BLaER1 (cell line): ENCODE measurements around the gene HCN2.

Source experiments
- H3K27ac ChIP-seq: shearing (Covaris generic); formaldehyde crosslinking; 2 replicates; pipeline ENCODE4 v1.8.1; 2022
- H3K27me3 ChIP-seq: shearing (Covaris generic); formaldehyde crosslinking; 2 replicates; pipeline ENCODE4 v1.8.1; 2022
- H3K36me3 ChIP-seq: shearing (Covaris generic); formaldehyde crosslinking; 2 replicates; pipeline ENCODE4 v1.8.1; 2022
- H3K4me1 ChIP-seq: shearing (Covaris generic); formaldehyde crosslinking; 2 replicates; pipeline ENCODE4 v1.8.1; 2022
- H3K4me2 ChIP-seq: shearing (Covaris generic); formaldehyde crosslinking; 2 replicates; pipeline ENCODE4 v1.8.1; 2022
- H3K4me3 ChIP-seq: shearing (Covaris generic); formaldehyde crosslinking; 2 replicates; pipeline ENCODE4 v1.8.1; 2022
- H3K9ac ChIP-seq: shearing (Covaris generic); formaldehyde crosslinking; 2 replicates; pipeline ENCODE4 v1.8.1; 2022
- H3K9me3 ChIP-seq: shearing (Covaris generic); formaldehyde crosslinking; 2 replicates; pipeline ENCODE4 v1.8.1; 2022
- H4K20me1 ChIP-seq: shearing (Covaris generic); formaldehyde crosslinking; 2 replicates; pipeline ENCODE4 v1.8.1; 2022
- Cebpa-rat ChIP-seq: shearing (Covaris generic); IDR thresholded peaks from 2 replicates; pipeline ENCODE4 v1.8.1; 2022

The HCN2 gene

GRCh38 chr19:661427-662196 is 71.9 kb downstream of the HCN2 start:
- H3K27ac ChIP-seq = peak overlapping the region; percentile 96
- H4K20me1 ChIP-seq = peaks cover 64% of the 10 kb centered on the region
- peak overlapping the region; percentile 99 for H3K4me2 ChIP-seq
- peak overlapping the region; percentile 100 for H3K9ac ChIP-seq
- H3K36me3 ChIP-seq = peaks cover 36% of the 10 kb centered on the region
- peaks cover under 1% of the 10 kb centered on the region; the same call in 1 of the 2 replicates for H3K9me3 ChIP-seq
- no peak for TF ChIP-seq Cebpa-rat
- H3K4me3 ChIP-seq = peak overlapping the region; percentile 100
- peaks cover 80% of the 10 kb centered on the region for H3K4me1 ChIP-seq
- H3K27me3 ChIP-seq = no peaks in the 10 kb centered on the region

GRCh38 chr19:662207-662961 is 72.7 kb downstream of the HCN2 start:
- Histone ChIP-seq H3K4me2 (peak overlapping the region; percentile 99), H3K27me3 (no peaks in the 10 kb centered on the region), H3K9me3 (peaks cover 8% of the 10 kb centered on the region), H3K27ac (peak overlapping the region; percentile 96), H3K9ac (peak overlapping the region; percentile 100), H3K36me3 (peaks cover 29% of the 10 kb centered on the region), H3K4me1 (peaks cover 72% of the 10 kb centered on the region), H3K4me3 (peak overlapping the region; percentile 100), H4K20me1 (peaks cover 56% of the 10 kb centered on the region)
- TF ChIP-seq Cebpa-rat = no peak

- Histone ChIP-seq H3K27me3 (no peaks in the 10 kb centered on the region), H3K4me1 (peaks cover 64% of the 10 kb centered on the region), H3K9ac (peak within 1 kb of the TSS; percentile 100), H4K20me1 (peaks cover 49% of the 10 kb centered on the region), H3K27ac (peak within 1 kb of the TSS; percentile 96), H3K9me3 (peaks cover 13% of the 10 kb centered on the region), H3K36me3 (peaks cover 21% of the 10 kb centered on the region), H3K4me3 (peak within 1 kb of the TSS; percentile 100), H3K4me2 (peak within 1 kb of the TSS; percentile 99)
- TF ChIP-seq Cebpa-rat = no peak
These were observed 73.4 kb downstream of the HCN2 start, which contains the start of gene RNF126 for GRCh38 chr19:662962-663681. TSS of gene RNF126 (minus strand) at chr19:663214. CDS start at chr19:663121, 93 bp downstream.

GRCh38 chr19:663682-664117 is 74.0 kb downstream of the HCN2 start:
- H4K20me1 ChIP-seq = peaks cover 43% of the 10 kb centered on the region
- peaks cover 16% of the 10 kb centered on the region for H3K36me3 ChIP-seq
- H3K9me3 ChIP-seq = peaks cover 13% of the 10 kb centered on the region
- H3K9ac ChIP-seq = peak overlapping the region; percentile 76
- H3K4me1 ChIP-seq = peaks cover 59% of the 10 kb centered on the region
- H3K27me3 ChIP-seq = no peaks in the 10 kb centered on the region
- TF ChIP-seq Cebpa-rat = no peak
- peak overlapping the region; percentile 98 for H3K4me2 ChIP-seq
- H3K27ac ChIP-seq = peak overlapping the region; percentile 85
- H3K4me3 ChIP-seq = peak overlapping the region; percentile 100

GRCh38 chr19:664913-665443 is 75.3 kb downstream of the HCN2 start:
- Histone ChIP-seq H3K9ac (no peak overlapping the region), H3K4me2 (peak overlapping the region; percentile 98), H4K20me1 (peaks cover 30% of the 10 kb centered on the region), H3K36me3 (peaks cover 3% of the 10 kb centered on the region), H3K27me3 (no peaks in the 10 kb centered on the region), H3K4me3 (no peak overlapping the region), H3K4me1 (peaks cover 53% of the 10 kb centered on the region), H3K27ac (no peak overlapping the region), H3K9me3 (peaks cover 19% of the 10 kb centered on the region)
- no peak for TF ChIP-seq Cebpa-rat
